ENCODE data around the gene MRGPRG.

DNA sequence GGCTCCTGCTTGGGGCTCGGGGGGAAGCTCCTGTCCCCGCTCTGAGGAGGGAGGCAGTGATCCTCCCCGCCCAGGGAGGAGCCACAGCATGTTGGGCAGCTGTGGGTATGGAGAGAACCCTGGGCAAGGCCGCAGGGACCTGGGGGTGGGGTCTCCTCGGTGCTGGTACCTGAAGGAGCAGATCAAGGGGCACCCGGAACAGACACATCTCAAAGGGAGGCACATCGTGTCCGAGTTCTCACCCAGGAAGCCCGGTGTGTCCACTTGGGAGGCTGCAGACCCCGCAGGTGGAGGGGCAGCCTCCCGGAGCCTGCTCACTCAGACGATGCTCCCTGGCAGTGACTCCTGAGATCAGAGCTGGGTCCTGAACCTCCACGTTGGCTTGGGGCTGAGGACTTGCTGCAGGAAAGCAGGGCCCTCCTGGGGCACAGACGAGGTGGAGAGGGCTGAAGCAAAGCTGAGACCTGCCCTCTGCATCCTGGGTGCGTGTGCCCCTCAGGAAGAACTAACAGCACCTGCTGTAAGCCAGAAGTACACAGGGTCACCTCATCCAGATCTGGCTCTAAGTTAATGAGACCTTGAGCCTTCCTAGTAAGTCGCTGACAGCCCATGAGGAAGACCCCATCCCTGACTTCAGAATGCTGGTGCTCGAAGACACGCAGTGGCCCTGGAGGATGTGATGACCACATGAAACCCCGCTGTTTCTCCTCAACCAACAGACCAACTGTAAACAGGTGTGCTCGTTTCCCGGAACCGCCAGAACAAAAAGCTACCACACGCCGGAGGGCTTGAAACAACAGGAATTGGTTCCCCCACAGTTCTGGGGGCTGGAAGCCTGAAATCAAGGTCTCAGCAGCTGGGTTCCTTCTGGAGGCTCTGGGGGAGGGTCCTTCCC is 47.6 kb downstream of the MRGPRG start:
- TF ChIP-seq CTCF (IDR thresholded peaks at IDR 0.05), result no peak
- TF ChIP-seq POLR2A (IDR thresholded peaks at IDR 0.05), result no peak
